Mesendoderm (in vitro differentiated cells): ENCODE results near the gene FRYL.
A peak's percentile ranks its signal among the peaks of the same experiment; 100 is the strongest.

Experiments used
- DNase-seq: peaks from one replicate; pipeline ENCODE4 v3.0.0; 2013
- H2AK5ac ChIP-seq: 2 replicates; pipeline ENCODE4 v1.6.1; 2013; ENCODE audit warnings: low read length, inconsistent platforms
- H2BK120ac ChIP-seq: 2 replicates; pipeline ENCODE4 v1.6.1; 2013; ENCODE audit warnings: low read depth, mild to moderate bottlenecking, low read length, moderate library complexity, mixed read lengths
- H2BK15ac ChIP-seq: replicated peaks from 2 replicates; pipeline ENCODE4 v1.6.1; 2013; ENCODE audit warnings: low read depth, mild to moderate bottlenecking, moderate library complexity
- H2BK5ac ChIP-seq: 2 replicates; pipeline ENCODE4 v1.6.1; 2013; ENCODE audit warnings: low read length, inconsistent platforms
- H3K18ac ChIP-seq: 2 replicates; pipeline ENCODE4 v1.6.1; 2013; ENCODE audit warnings: mild to moderate bottlenecking, low read length, mixed read lengths
- H3K23ac ChIP-seq: one replicate; pipeline ENCODE4 v1.6.1; 2013; ENCODE audit warnings: low read length
- H3K27ac ChIP-seq: 2 replicates; pipeline ENCODE4 v1.5.1; 2013; ENCODE audit warnings: low read depth, mild to moderate bottlenecking, inconsistent platforms, low read length, moderate library complexity
- H3K27me3 ChIP-seq: 2 replicates; pipeline ENCODE4 v1.6.1; 2013; ENCODE audit warnings: low read length, control low read depth, mild to moderate bottlenecking, inconsistent platforms; ENCODE audit not compliant: insufficient read depth, poor library complexity
- H3K36me3 ChIP-seq: 2 replicates; pipeline ENCODE4 v1.6.1; 2013; ENCODE audit warnings: low read length, inconsistent platforms; ENCODE audit not compliant: control insufficient read depth, insufficient read depth
- H3K4ac ChIP-seq: one replicate; pipeline ENCODE4 v1.6.1; 2013; ENCODE audit warnings: low read depth, mild to moderate bottlenecking, low read length, moderate library complexity
- H3K4me1 ChIP-seq: 2 replicates; pipeline ENCODE4 v1.6.1; 2013; ENCODE audit warnings: low read depth, low read length, inconsistent platforms; ENCODE audit not compliant: control insufficient read depth
- H3K4me2 ChIP-seq: 2 replicates; pipeline ENCODE4 v1.6.1; 2013; ENCODE audit warnings: low read length
- H3K4me3 ChIP-seq: 2 replicates; pipeline ENCODE4 v1.5.1; 2013; ENCODE audit warnings: mild to moderate bottlenecking, low read length
- H3K56ac ChIP-seq: one replicate; pipeline ENCODE4 v1.6.1; 2013; ENCODE audit warnings: low read length
- H3K79me1 ChIP-seq: 2 replicates; pipeline ENCODE4 v1.6.1; 2013; ENCODE audit warnings: low read length, inconsistent platforms
- H3K79me2 ChIP-seq: 2 replicates; pipeline ENCODE4 v1.6.1; 2013; ENCODE audit warnings: mild to moderate bottlenecking, low read length; ENCODE audit not compliant: control insufficient read depth, insufficient read depth
- H3K9ac ChIP-seq: 2 replicates; pipeline ENCODE4 v1.6.1; 2013; ENCODE audit warnings: low read length, inconsistent platforms
- H4K5ac ChIP-seq: one replicate; pipeline ENCODE4 v1.6.1; 2013; ENCODE audit warnings: low read length
- H4K8ac ChIP-seq: one replicate; pipeline ENCODE4 v1.6.1; 2013; ENCODE audit warnings: low read depth, mild to moderate bottlenecking, control low read depth, low read length, moderate library complexity
- WGBS: extraction: QIAGEN DNeasy Blood & Tissue Kit; methylation state at CpG from one replicate; pipeline ENCODE4 v1.1.7; 2013; ENCODE audit warnings: low lambda C conversion rate, missing lambda C conversion rate; ENCODE audit not compliant: insufficient coverage; ENCODE audit errors: extremely low coverage; 5-methylcytosine and 5-hydroxymethylcytosine counted together

Gene FRYL

DNA sequence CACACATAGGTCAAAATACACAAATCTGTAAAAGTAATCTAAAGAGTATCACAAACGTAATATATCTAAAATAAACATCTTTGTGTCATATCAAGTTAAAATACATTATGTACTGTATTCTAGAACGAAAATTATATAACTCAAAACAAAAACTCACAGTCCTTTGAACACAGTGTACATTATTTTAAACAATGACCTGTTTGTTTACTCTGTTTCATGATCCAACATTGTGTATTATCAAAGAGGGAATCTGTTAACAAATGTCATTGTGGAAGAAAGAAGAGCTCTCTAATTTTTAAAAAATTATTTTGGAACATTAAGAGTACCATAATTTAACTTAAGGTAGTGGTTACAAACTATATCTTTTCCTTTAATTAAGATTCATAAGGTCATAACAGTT lies 144.1 kb downstream of the FRYL start:
- Histone ChIP-seq H3K36me3 (no peaks in the 10 kb centered on the region), H3K4me3 (no peak overlapping the region), H3K27ac (no peak overlapping the region), H3K18ac (no peak overlapping the region), H3K4me2 (no peak overlapping the region), H3K4ac (no peak overlapping the region), H3K23ac (no peak overlapping the region), H2BK5ac (no peak overlapping the region), H3K79me2 (no peaks in the 10 kb centered on the region), H3K79me1 (peaks cover 6% of the 10 kb centered on the region), H3K4me1 (no peaks in the 10 kb centered on the region), H2AK5ac (no peak overlapping the region), H3K27me3 (no peaks in the 10 kb centered on the region), H3K9ac (no peak overlapping the region), H4K5ac (no peak overlapping the region), H3K56ac (no peak overlapping the region), H4K8ac (no peak overlapping the region), H2BK15ac (no peak overlapping the region), H2BK120ac (no peak overlapping the region)
- no CpG with 5 or more reads among the region's 2 CpGs for WGBS
- no peak for DNase-seq

DNA sequence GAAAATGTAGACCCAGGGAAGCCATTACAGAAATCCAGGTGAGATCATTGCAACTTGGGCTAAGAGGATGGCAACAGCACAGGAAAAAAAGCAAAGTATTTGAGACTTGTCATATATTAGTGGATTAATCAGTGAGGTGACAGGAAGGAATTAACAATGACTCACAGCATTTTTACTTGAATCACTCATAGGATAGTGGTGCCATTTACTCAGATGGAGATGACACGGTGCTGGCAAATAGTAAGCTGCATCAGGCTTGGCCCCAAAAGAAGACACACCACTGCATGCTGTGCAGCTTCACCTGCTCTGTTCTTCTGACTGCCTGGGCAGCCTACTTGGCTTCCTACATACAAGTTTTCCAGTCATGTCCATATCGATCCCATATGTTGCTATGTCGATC lies 144.8 kb downstream of the FRYL start:
- H3K79me1 ChIP-seq: peaks cover 6% of the 10 kb centered on the region
- H3K23ac ChIP-seq: no peak overlapping the region
- H3K4ac ChIP-seq: no peak overlapping the region
- no peak overlapping the region for H3K18ac ChIP-seq
- H2AK5ac ChIP-seq: no peak overlapping the region
- WGBS: no CpG with 5 or more reads among the region's 3 CpGs
- H3K4me1 ChIP-seq: no peaks in the 10 kb centered on the region
- H3K27ac ChIP-seq: no peak overlapping the region
- H3K36me3 ChIP-seq: no peaks in the 10 kb centered on the region
- H2BK15ac ChIP-seq: no peak overlapping the region
- H3K4me2 ChIP-seq: no peak overlapping the region
- no peak overlapping the region for H2BK5ac ChIP-seq
- H4K8ac ChIP-seq: no peak overlapping the region
- no peak overlapping the region for H2BK120ac ChIP-seq
- DNase-seq: peak; percentile 37
- H3K56ac ChIP-seq: no peak overlapping the region
- no peak overlapping the region for H4K5ac ChIP-seq
- H3K4me3 ChIP-seq: no peak overlapping the region
- no peaks in the 10 kb centered on the region for H3K27me3 ChIP-seq
- no peak overlapping the region for H3K9ac ChIP-seq
- no peaks in the 10 kb centered on the region for H3K79me2 ChIP-seq

DNA sequence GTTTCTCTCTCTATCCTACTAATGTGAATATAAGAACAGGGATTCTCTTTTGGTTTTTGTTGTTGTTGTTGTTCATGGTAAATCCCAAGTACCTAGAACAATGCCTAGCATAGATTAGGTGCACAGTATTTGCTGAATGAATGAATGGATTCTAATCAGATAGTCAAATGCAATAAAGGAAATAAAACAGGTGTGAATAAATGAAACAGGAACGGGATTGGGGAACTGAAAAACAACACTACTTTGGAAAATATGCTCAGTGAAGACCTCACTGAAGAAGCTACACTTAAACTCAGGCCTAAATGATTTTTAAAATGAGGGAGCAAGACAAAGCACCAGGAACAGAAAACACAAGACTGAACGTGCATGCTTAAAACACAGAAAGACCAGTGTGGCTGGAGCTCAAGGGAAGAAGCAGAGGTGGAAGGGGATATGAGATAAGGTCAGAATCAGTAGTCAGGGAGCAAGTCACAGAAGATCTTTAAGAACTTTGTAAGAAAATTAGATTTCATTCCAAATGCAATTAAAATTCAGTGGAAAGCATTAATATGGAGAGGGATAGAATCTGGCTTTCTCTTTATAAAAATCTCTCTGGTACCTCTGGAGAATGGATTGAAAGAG lies 145.3 kb downstream of the FRYL start:
- H3K27me3 ChIP-seq: no peaks in the 10 kb centered on the region
- H2BK15ac ChIP-seq: no peak overlapping the region
- no peaks in the 10 kb centered on the region for H3K36me3 ChIP-seq
- DNase-seq: no peak
- H3K4me3 ChIP-seq: no peak overlapping the region
- no peak overlapping the region for H3K4ac ChIP-seq
- H2BK120ac ChIP-seq: no peak overlapping the region
- H3K27ac ChIP-seq: no peak overlapping the region
- H3K18ac ChIP-seq: no peak overlapping the region
- H3K23ac ChIP-seq: no peak overlapping the region
- no peak overlapping the region for H2BK5ac ChIP-seq
- WGBS: no CpG with 5 or more reads among the region's 2 CpGs
- peaks cover 6% of the 10 kb centered on the region for H3K79me1 ChIP-seq
- H2AK5ac ChIP-seq: no peak overlapping the region
- H3K56ac ChIP-seq: no peak overlapping the region
- H3K79me2 ChIP-seq: no peaks in the 10 kb centered on the region
- no peak overlapping the region for H4K8ac ChIP-seq
- no peak overlapping the region for H3K4me2 ChIP-seq
- no peaks in the 10 kb centered on the region for H3K4me1 ChIP-seq
- no peak overlapping the region for H3K9ac ChIP-seq
- no peak overlapping the region for H4K5ac ChIP-seq

DNA sequence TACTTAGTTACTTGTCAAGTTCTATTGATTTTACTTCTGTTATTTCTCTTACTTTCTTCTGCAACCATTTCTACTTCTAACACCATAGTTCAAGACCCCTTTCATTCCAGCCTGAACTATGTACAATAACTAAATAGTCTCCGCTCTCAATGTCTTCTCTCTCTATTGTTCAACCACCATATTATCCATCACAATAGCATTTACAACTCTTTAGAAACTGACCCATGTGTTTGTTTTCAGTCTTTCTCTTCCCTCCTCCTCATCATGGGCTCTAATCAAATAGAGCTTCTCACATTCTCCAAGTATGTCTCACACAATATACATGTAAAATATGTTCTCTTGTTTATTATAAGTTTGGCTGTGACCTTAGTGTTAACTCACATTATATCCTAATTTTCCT lies 146.4 kb downstream of the FRYL start:
- no peak overlapping the region for H4K8ac ChIP-seq
- H3K56ac ChIP-seq: no peak overlapping the region
- no CpG with 5 or more reads among the region's 1 CpG for WGBS
- DNase-seq: no peak
- no peaks in the 10 kb centered on the region for H3K36me3 ChIP-seq
- H3K4me1 ChIP-seq: no peaks in the 10 kb centered on the region
- H3K23ac ChIP-seq: no peak overlapping the region
- no peak overlapping the region for H2BK15ac ChIP-seq
- no peak overlapping the region for H3K4me3 ChIP-seq
- H2BK120ac ChIP-seq: no peak overlapping the region
- no peak overlapping the region for H3K27ac ChIP-seq
- no peak overlapping the region for H3K4ac ChIP-seq
- H3K18ac ChIP-seq: no peak overlapping the region
- no peaks in the 10 kb centered on the region for H3K79me2 ChIP-seq
- no peak overlapping the region for H2BK5ac ChIP-seq
- H3K27me3 ChIP-seq: no peaks in the 10 kb centered on the region
- H4K5ac ChIP-seq: no peak overlapping the region
- H3K9ac ChIP-seq: no peak overlapping the region
- peaks cover 6% of the 10 kb centered on the region for H3K79me1 ChIP-seq
- H2AK5ac ChIP-seq: no peak overlapping the region
- H3K4me2 ChIP-seq: no peak overlapping the region

DNA sequence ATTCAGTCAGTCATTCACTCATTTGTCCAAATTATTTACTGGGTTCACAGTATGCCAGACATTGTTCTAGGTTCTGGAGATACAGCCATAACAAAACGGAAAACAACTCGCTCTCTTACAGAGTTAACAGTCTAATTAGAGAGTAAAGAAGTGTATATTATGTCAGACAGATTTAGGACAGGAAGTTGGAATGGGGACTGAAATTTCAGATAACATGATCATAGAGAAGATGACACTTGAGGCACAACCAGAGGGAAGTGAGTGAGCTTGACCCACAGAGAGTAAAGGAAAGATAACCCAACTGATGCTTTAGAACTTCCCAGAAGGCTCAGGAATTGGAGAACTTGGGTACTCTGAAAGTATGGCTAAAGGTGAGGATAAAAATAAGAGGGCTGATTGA lies 150.6 kb downstream of the FRYL start:
- Histone ChIP-seq H3K27me3 (no peaks in the 10 kb centered on the region), H3K23ac (no peak overlapping the region)
- no CpG with 5 or more reads among the region's 2 CpGs for WGBS

DNA sequence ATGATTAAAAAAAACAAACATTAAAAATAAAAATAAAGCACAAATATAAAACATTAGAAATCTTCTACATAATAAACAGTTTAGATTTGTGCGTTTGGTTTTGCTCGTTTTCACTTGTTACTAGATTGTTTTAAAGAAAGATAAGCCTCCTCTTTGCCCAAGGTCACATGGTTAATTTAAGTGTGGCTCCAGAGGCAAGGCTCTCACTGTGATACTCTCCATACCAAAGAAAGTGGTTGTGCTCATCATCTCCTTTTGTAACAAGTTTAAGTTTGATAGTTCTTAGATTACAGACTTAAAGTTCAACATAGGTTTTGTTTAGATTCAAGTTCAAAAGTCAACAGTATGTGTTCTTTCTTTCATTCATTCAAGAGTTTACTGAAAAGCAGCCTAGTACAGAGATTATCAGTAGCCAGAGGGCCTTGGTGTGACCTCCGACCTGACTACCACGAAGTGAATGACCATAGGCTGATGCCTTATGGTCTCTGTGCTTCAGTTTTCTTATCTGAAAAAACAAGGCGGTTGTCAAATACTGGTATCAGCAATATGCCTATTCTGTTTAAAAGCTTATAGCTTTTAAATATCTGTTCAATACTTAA lies 156.8 kb downstream of the FRYL start:
- Histone ChIP-seq H4K5ac (no peak overlapping the region), H4K8ac (no peak overlapping the region), H3K27ac (no peak overlapping the region), H3K56ac (no peak overlapping the region), H3K23ac (no peak overlapping the region), H3K4me2 (no peak overlapping the region), H3K36me3 (no peaks in the 10 kb centered on the region), H2AK5ac (no peak overlapping the region), H3K27me3 (no peaks in the 10 kb centered on the region), H3K9ac (no peak overlapping the region), H2BK5ac (no peak overlapping the region), H3K4ac (no peak overlapping the region), H3K4me3 (no peak overlapping the region), H3K18ac (no peak overlapping the region), H3K4me1 (no peaks in the 10 kb centered on the region), H3K79me1 (no peaks in the 10 kb centered on the region), H2BK120ac (no peak overlapping the region), H3K79me2 (no peaks in the 10 kb centered on the region), H2BK15ac (no peak overlapping the region)
- DNase-seq: no peak
- no CpG with 5 or more reads among the region's 5 CpGs for WGBS

More for the DNA sequence above, 150.6 kb downstream of the FRYL start:
- no peak overlapping the region for H3K9ac ChIP-seq
- H3K56ac ChIP-seq: no peak overlapping the region
- no peak overlapping the region for H4K8ac ChIP-seq
- H2BK15ac ChIP-seq: no peak overlapping the region
- no peak overlapping the region for H3K4ac ChIP-seq
- no peak overlapping the region for H2AK5ac ChIP-seq
- H3K4me3 ChIP-seq: no peak overlapping the region
- H3K36me3 ChIP-seq: no peaks in the 10 kb centered on the region
- H3K79me2 ChIP-seq: no peaks in the 10 kb centered on the region
- no peak overlapping the region for H4K5ac ChIP-seq
- H3K4me1 ChIP-seq: no peaks in the 10 kb centered on the region
- DNase-seq: no peak
- no peak overlapping the region for H2BK120ac ChIP-seq
- no peak overlapping the region for H3K18ac ChIP-seq
- no peak overlapping the region for H2BK5ac ChIP-seq
- H3K79me1 ChIP-seq: no peaks in the 10 kb centered on the region
- no peak overlapping the region for H3K4me2 ChIP-seq
- H3K27ac ChIP-seq: no peak overlapping the region
